IMR-90 (cell line): Measurements from ENCODE around the gene LLCFC1. TPM values are rescaled to one million over a fixed set of nuclear protein-coding genes. Genes with fewer than 3 reads are reported as not detected.

Source experiments
- ATAC-seq: fragments of 200-7000 bp; cut with Tn5 transposase; 2 replicates; pipeline ENCODE4 v1.9.1; 2020; ENCODE audit warnings: low read depth, mild to moderate bottlenecking, moderate library complexity
- BruUV-seq: library from RNA; stranded (reverse); fragments of 400-500 nt; replicated peaks from 2 replicates; lab custom pipeline; 2021; lab: Mats Ljungman, UMichigan
- CTCF ChIA-PET: fragments of 300-600 bp; formaldehyde crosslinking; extraction: SDS; loops from one replicate; lab custom pipeline; 2021; ENCODE audit warnings: antibody characterized with exemption; lab: Yijun Ruan, JAX
- POLR2A ChIA-PET: fragments of 300-600 bp; sonication (Branson Sonifier 250); formaldehyde crosslinking; loops from one replicate; lab custom pipeline; 2022; ENCODE audit warnings: antibody characterized with exemption; ENCODE audit not compliant: unreplicated experiment; lab: Charles Lee
- DNase-seq: peaks from one replicate; pipeline ENCODE4 v3.0.0; 2013
- H2AFZ ChIP-seq: replicated peaks from 2 replicates; pipeline ENCODE3; 2013; ENCODE audit warnings: low read length, mild to moderate bottlenecking; ENCODE audit not compliant: poor library complexity
- H2AK5ac ChIP-seq: 2 replicates; pipeline ENCODE4 v1.6.1; 2013; ENCODE audit warnings: low read depth, low read length, inconsistent platforms
- H2AK9ac ChIP-seq: replicated peaks from 2 replicates; pipeline ENCODE3; 2013; ENCODE audit warnings: mild to moderate bottlenecking, low read depth, low read length, moderate library complexity; ENCODE audit not compliant: poor library complexity
- H2BK120ac ChIP-seq: 2 replicates; pipeline ENCODE4 v1.6.1; 2013; ENCODE audit warnings: low read depth, low read length, inconsistent platforms
- H2BK15ac ChIP-seq: 3 replicates; pipeline ENCODE4 v1.6.1; 2013; ENCODE audit warnings: low read depth, low read length, inconsistent platforms
- H2BK20ac ChIP-seq: 2 replicates; pipeline ENCODE4 v1.6.1; 2013; ENCODE audit warnings: low read depth, mild to moderate bottlenecking, inconsistent platforms, low read length, moderate library complexity
- H2BK5ac ChIP-seq: 2 replicates; pipeline ENCODE4 v1.6.1; 2013; ENCODE audit warnings: mild to moderate bottlenecking, low read depth, low read length, inconsistent platforms; ENCODE audit not compliant: poor library complexity, severe bottlenecking
- H3K14ac ChIP-seq: replicated peaks from 2 replicates; pipeline ENCODE4 v1.6.1; 2013; ENCODE audit warnings: low read depth, low read length, inconsistent platforms
- H3K18ac ChIP-seq: 2 replicates; pipeline ENCODE4 v1.6.1; 2013; ENCODE audit warnings: low read depth, low read length, control low read depth
- H3K23ac ChIP-seq: 2 replicates; pipeline ENCODE4 v1.6.1; 2013; ENCODE audit warnings: low read depth, low read length, inconsistent platforms
- H3K27ac ChIP-seq: 2 replicates; pipeline ENCODE4 v1.5.1; 2013; ENCODE audit warnings: mild to moderate bottlenecking, control low read depth, low read length; ENCODE audit not compliant: insufficient read depth
- H3K27me3 ChIP-seq: 2 replicates; pipeline ENCODE4 v1.6.1; 2013; ENCODE audit warnings: low read length; ENCODE audit not compliant: control insufficient read depth, insufficient read depth
- H3K36me3 ChIP-seq: 2 replicates; pipeline ENCODE4 v1.6.1; 2013; ENCODE audit warnings: low read length, mixed read lengths; ENCODE audit not compliant: control insufficient read depth, insufficient read depth
- H3K4ac ChIP-seq: 2 replicates; pipeline ENCODE4 v1.6.1; 2013; ENCODE audit warnings: low read depth, low read length, inconsistent platforms
- H3K4me1 ChIP-seq: 2 replicates; pipeline ENCODE4 v1.6.1; 2013; ENCODE audit warnings: low read length, mixed read lengths; ENCODE audit not compliant: control insufficient read depth, insufficient read depth
- H3K4me2 ChIP-seq: 2 replicates; pipeline ENCODE4 v1.6.1; 2013; ENCODE audit warnings: low read depth, mild to moderate bottlenecking, control low read depth, low read length, moderate library complexity
- H3K4me3 ChIP-seq: 2 replicates; pipeline ENCODE4 v1.5.1; 2013; ENCODE audit warnings: low read depth, mild to moderate bottlenecking, control low read depth, low read length, moderate library complexity; ENCODE audit not compliant: insufficient read depth
- H3K56ac ChIP-seq: 2 replicates; pipeline ENCODE4 v1.6.1; 2013; ENCODE audit warnings: low read length, inconsistent platforms; ENCODE audit not compliant: insufficient read depth; ENCODE audit errors: extremely low read depth
- H3K79me1 ChIP-seq, 2 experiments: 2 replicates each; pipeline ENCODE4 v1.6.1; 2013; ENCODE audit warnings: low read length in 2 of 2, inconsistent platforms in 1 of 2, low read depth in 1 of 2
- H3K9ac ChIP-seq: 2 replicates; pipeline ENCODE4 v1.6.1; 2013; ENCODE audit warnings: low read depth, low read length, control low read depth
- H3K9me1 ChIP-seq: 2 replicates; pipeline ENCODE4 v1.6.1; 2013; ENCODE audit warnings: low read length, inconsistent platforms; ENCODE audit not compliant: insufficient read depth
- H3K9me3 ChIP-seq: 2 replicates; pipeline ENCODE4 v1.6.1; 2013; ENCODE audit warnings: low read length; ENCODE audit not compliant: control insufficient read depth, insufficient read depth
- H4K20me1 ChIP-seq: 2 replicates; pipeline ENCODE4 v1.6.1; 2013; ENCODE audit warnings: low read length, inconsistent platforms; ENCODE audit not compliant: insufficient read depth
- H4K5ac ChIP-seq: 2 replicates; pipeline ENCODE4 v1.6.1; 2013; ENCODE audit warnings: mild to moderate bottlenecking, low read depth, low read length, control low read depth
- H4K8ac ChIP-seq, 2 experiments: 2 replicates each; pipeline ENCODE4 v1.6.1; 2013; ENCODE audit warnings: low read depth in 2 of 2, low read length in 2 of 2, control low read depth in 1 of 2, inconsistent platforms in 1 of 2
- H4K91ac ChIP-seq: 2 replicates; pipeline ENCODE4 v1.6.1; 2013; ENCODE audit warnings: low read depth, low read length, inconsistent platforms; ENCODE audit not compliant: insufficient read depth
- CEBPB ChIP-seq: IDR thresholded peaks from 2 replicates; pipeline ENCODE4 v1.6.1; 2012; ENCODE audit warnings: low read depth, low read length, improper control_type of control experiment
- FOS ChIP-seq: fragments of 150-350 bp; IDR thresholded peaks from 2 replicates; pipeline ENCODE4 v1.6.1; 2016; ENCODE audit warnings: low read depth, low read length
- MAFK ChIP-seq: IDR thresholded peaks from 2 replicates; pipeline ENCODE4 v1.6.1; 2012; ENCODE audit warnings: low read depth, low read length, improper control_type of control experiment
- NFE2L2 ChIP-seq: fragments of 150-350 bp; IDR thresholded peaks from 2 replicates; pipeline ENCODE4 v1.6.1; 2016; ENCODE audit warnings: low read depth, mild to moderate bottlenecking, low read length
- RAD21 ChIP-seq: IDR thresholded peaks from 2 replicates; pipeline ENCODE4 v1.6.1; 2012; ENCODE audit warnings: low read length, improper control_type of control experiment
- RCOR1 ChIP-seq: IDR thresholded peaks from 2 replicates; pipeline ENCODE4 v1.6.1; 2012; ENCODE audit warnings: mild to moderate bottlenecking, low read length, improper control_type of control experiment; ENCODE audit not compliant: insufficient replicate concordance
- WGBS, 2 experiments: methylation state at CpG; one replicate each; pipeline versions ENCODE4 v1.1.5 to v1.1.7; 2013; ENCODE audit warnings: missing lambda C conversion rate in 2 of 2; ENCODE audit not compliant: insufficient read length in 1 of 2; ENCODE audit errors: extremely low coverage in 2 of 2; 5-methylcytosine and 5-hydroxymethylcytosine counted together
- dilution Hi-C: fragments of 300-500 bp; cut with HindIII; formaldehyde crosslinking; loops from one replicate; pipeline ENCODE4 v1.14.3; 2018; ENCODE audit warnings: low sequenced_read_pairs; ENCODE audit not compliant: unreplicated experiment
- in situ Hi-C: fragments of 300-500 bp; cut with MboI; formaldehyde crosslinking; loops from 3 replicates; pipeline ENCODE4 v1.14.3; 2019; ENCODE audit warnings: low sequenced_read_pairs, inconsistent platforms, mixed read lengths
- intact Hi-C: fragments of 100-400 bp; cut with micrococcal nuclease; formaldehyde crosslinking; loops from 2 replicates; pipeline ENCODE4 v1.10.0; 2022
- polyA plus RNA-seq, 3 experiments: library from polyadenylated mRNA; depleted of rRNA; stranded (reverse); fragments of >200 nt; gene quantifications; 2 replicates each; pipeline ENCODE4 v1.2.3, GENCODE V29; 2012; ENCODE audit warnings: low replicate concordance in 1 of 3
- total RNA-seq: library from RNA; depleted of rRNA; stranded (reverse); fragments of >200 nt; gene quantifications from 2 replicates; pipeline ENCODE4 v1.2.3, GENCODE V29; 2012
- TF ChIP-seq, protein P1 (sequence below): fragments of 150-350 bp; IDR thresholded peaks from 2 replicates; pipeline ENCODE4 v1.6.1; 2017; ENCODE audit warnings: mild to moderate bottlenecking, antibody characterized with exemption, low read length, low read depth
- TF ChIP-seq, protein P2 (sequence below): fragments of 150-350 bp; IDR thresholded peaks from 2 replicates; pipeline ENCODE4 v1.6.1; 2016; ENCODE audit warnings: low read depth, mild to moderate bottlenecking, low read length, moderate library complexity, borderline replicate concordance

LLCFC1 gene
- total and polyA plus RNA-seq, 2 of the 4 experiments (the other 2 are of a cell fraction), result not detected

DNA sequence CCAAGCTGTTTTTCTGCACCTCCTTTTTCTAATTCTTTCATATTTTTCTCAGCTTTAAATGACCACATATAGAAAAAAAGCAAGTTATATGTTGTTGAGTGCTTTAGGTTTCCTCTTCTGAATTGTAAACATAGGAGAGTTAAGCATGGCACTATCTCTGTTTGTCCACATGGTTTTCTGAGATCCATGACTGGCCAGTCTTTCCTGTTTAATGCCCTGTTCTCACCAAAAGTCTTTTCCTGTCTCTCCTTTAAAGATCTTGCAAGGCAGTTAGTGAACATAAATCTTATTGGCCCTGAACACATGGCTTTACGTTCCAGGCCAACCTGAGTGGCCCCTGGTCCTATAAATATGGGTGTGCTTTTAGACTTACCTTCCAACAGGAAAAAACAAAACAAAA is 25.2 kb upstream of the LLCFC1 start:
- CTCF ChIA-PET, result no interaction called here
- Histone ChIP-seq H3K23ac (no peak overlapping the region), H3K18ac (no peak overlapping the region), H4K91ac (no peak overlapping the region), H2AK5ac (no peak overlapping the region), H3K27ac (no peak overlapping the region), H3K4ac (no peak overlapping the region), H3K4me3 (no peak overlapping the region), H4K5ac (no peak overlapping the region), H3K9ac (no peak overlapping the region), H2BK120ac (no peak overlapping the region), H4K20me1 (no peaks in the 10 kb centered on the region), H3K9me1 (no peaks in the 10 kb centered on the region), H2BK20ac (no peak overlapping the region), H3K56ac (no peak overlapping the region), H2AK9ac (no peak overlapping the region), H2BK15ac (no peak overlapping the region), H3K79me1 (no peaks in the 10 kb centered on the region), H4K8ac (no peak overlapping the region), H3K27me3 (no peaks in the 10 kb centered on the region), H3K9me3 (no peaks in the 10 kb centered on the region; the same call in 1 of the 2 replicates), H2BK5ac (no peak overlapping the region), H3K4me2 (no peak overlapping the region), H3K36me3 (no peaks in the 10 kb centered on the region), H3K14ac (no peak overlapping the region), H3K4me1 (no peaks in the 10 kb centered on the region), H2AFZ (no peak overlapping the region)
- POLR2A ChIA-PET, result no interaction called here
- ATAC-seq (no peak), DNase-seq (no peak)
- in situ Hi-C loops (no loop called here), dilution Hi-C loops (no loop called here), intact Hi-C loops (no loop called here)
- WGBS, 2 experiments, result no CpG with 5 or more reads among the region's 1 CpG
- no peak for TF ChIP-seq NFE2L2
- TF ChIP-seq, protein P1, sequence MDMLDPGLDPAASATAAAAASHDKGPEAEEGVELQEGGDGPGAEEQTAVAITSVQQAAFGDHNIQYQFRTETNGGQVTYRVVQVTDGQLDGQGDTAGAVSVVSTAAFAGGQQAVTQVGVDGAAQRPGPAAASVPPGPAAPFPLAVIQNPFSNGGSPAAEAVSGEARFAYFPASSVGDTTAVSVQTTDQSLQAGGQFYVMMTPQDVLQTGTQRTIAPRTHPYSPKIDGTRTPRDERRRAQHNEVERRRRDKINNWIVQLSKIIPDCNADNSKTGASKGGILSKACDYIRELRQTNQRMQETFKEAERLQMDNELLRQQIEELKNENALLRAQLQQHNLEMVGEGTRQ, result no peak
- no peak for TF ChIP-seq FOS
- no peak for TF ChIP-seq RCOR1
- no peak for TF ChIP-seq RAD21
- TF ChIP-seq MAFK, result no peak
- TF ChIP-seq, protein P2, sequence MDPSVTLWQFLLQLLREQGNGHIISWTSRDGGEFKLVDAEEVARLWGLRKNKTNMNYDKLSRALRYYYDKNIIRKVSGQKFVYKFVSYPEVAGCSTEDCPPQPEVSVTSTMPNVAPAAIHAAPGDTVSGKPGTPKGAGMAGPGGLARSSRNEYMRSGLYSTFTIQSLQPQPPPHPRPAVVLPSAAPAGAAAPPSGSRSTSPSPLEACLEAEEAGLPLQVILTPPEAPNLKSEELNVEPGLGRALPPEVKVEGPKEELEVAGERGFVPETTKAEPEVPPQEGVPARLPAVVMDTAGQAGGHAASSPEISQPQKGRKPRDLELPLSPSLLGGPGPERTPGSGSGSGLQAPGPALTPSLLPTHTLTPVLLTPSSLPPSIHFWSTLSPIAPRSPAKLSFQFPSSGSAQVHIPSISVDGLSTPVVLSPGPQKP, result no peak
- no peak for TF ChIP-seq CEBPB
- BruUV-seq, result no TSS peak
